ENCODE data around the gene FAM47E.

FAM47E gene

GRCh38 chr4:76301775-76302162 is 50.2 kb downstream of the FAM47E start:
- no peak for DNase-seq (ENCODE audit: low spot score)

- DNase-seq (ENCODE audit: low spot score): no peak
Observed at GRCh38 chr4:76302826-76303438, 51.4 kb downstream of the FAM47E start.

- DNase-seq (ENCODE audit: low spot score): peak; percentile 6
Observed at GRCh38 chr4:76305033-76305687, 53.6 kb downstream of the FAM47E start.

GRCh38 chr4:76305971-76306881 is 54.7 kb downstream of the FAM47E start, which contains the start of gene STBD1:
TSS of gene STBD1 (plus strand) at chr4:76306733. CDS start at chr4:76306770, 37 bp downstream.
- DNase-seq (ENCODE audit: low spot score): peak; percentile 5

GRCh38 chr4:76306882-76307659 is 55.5 kb downstream of the FAM47E start:
- no peak for DNase-seq (ENCODE audit: low spot score)

GRCh38 chr4:76307660-76308014 is 56.1 kb downstream of the FAM47E start:
- DNase-seq (ENCODE audit: low spot score): no peak

GRCh38 chr4:76308548-76308947 is 57.0 kb downstream of the FAM47E start:
- no peak for DNase-seq (ENCODE audit: low spot score)

GRCh38 chr4:76309939-76310550 is 58.5 kb downstream of the FAM47E start:
- DNase-seq (ENCODE audit: low spot score): no peak

- no peak for DNase-seq (ENCODE audit: low spot score)
Observed at GRCh38 chr4:76310683-76311082, 59.2 kb downstream of the FAM47E start.

GRCh38 chr4:76311896-76312331 is 60.4 kb downstream of the FAM47E start:
- DNase-seq (ENCODE audit: low spot score): no peak

GRCh38 chr4:76312457-76312856 is 60.9 kb downstream of the FAM47E start:
- DNase-seq (ENCODE audit: low spot score): no peak

GRCh38 chr4:76313547-76313946 is 62.0 kb downstream of the FAM47E start:
- no peak for DNase-seq (ENCODE audit: low spot score)

GRCh38 chr4:76315267-76315918 is 63.9 kb downstream of the FAM47E start:
- DNase-seq (ENCODE audit: low spot score): no peak

- no peak for DNase-seq (ENCODE audit: low spot score)
Observed at GRCh38 chr4:76316131-76316530, 64.6 kb downstream of the FAM47E start.

- DNase-seq (ENCODE audit: low spot score): no peak
Observed at GRCh38 chr4:76322236-76322635, 70.7 kb downstream of the FAM47E start.

- no peak for DNase-seq (ENCODE audit: low spot score)
Observed at GRCh38 chr4:76325072-76325471, 73.6 kb downstream of the FAM47E start.

- no peak for DNase-seq (ENCODE audit: low spot score)
Observed at GRCh38 chr4:76326515-76326914, 75.0 kb downstream of the FAM47E start.
